Activated CD8-positive, alpha-beta T cell treated with anti-CD3 and anti-CD28 coated beads, Interleukin-2, amount 10 ng/mL, durations not matched to agents 7 days and 5 days (primary cell): Measurements from ENCODE around the gene CFAP45. TPM values are rescaled to one million over a fixed set of nuclear protein-coding genes. Genes with fewer than 3 reads are reported as not detected.
A peak's percentile ranks its signal among the peaks of the same experiment; 100 is the strongest.

Source experiments
- ATAC-seq: fragments of 150-1000 bp; cut with Tn5 transposase; one replicate; pipeline ENCODE4 v1.10.0; 2021; ENCODE audit warnings: moderate library complexity
- CTCF ChIA-PET: fragments of 350-600 bp; sonication (Branson Sonifier 250); formaldehyde crosslinking; loops from one replicate; lab custom pipeline; 2021; ENCODE audit warnings: antibody characterized with exemption; lab: Charles Lee
- POLR2A ChIA-PET: fragments of 350-600 bp; sonication (Branson Sonifier 250); formaldehyde crosslinking; loops from one replicate; lab custom pipeline; 2021; ENCODE audit warnings: antibody characterized with exemption; lab: Charles Lee
- DNase-seq: peaks from one replicate; pipeline ENCODE4 v3.0.0-alpha.2; 2020
- H3K27ac Mint-ChIP-seq: one replicate; pipeline ENCODE4 v1.8.0; 2021; ENCODE audit warnings: mild to moderate bottlenecking, mixed read lengths
- H3K27me3 Mint-ChIP-seq: one replicate; pipeline ENCODE4 v1.8.0; 2021; ENCODE audit warnings: low read depth, mixed read lengths
- H3K36me3 Mint-ChIP-seq: one replicate; pipeline ENCODE4 v1.8.0; 2021; ENCODE audit warnings: low read depth, mixed read lengths
- H3K4me1 Mint-ChIP-seq: one replicate; pipeline ENCODE4 v1.8.0; 2021; ENCODE audit warnings: low read depth, mixed read lengths
- H3K4me3 Mint-ChIP-seq: one replicate; pipeline ENCODE4 v1.8.0; 2021; ENCODE audit warnings: mild to moderate bottlenecking, mixed read lengths
- H3K9me3 Mint-ChIP-seq: one replicate; pipeline ENCODE4 v1.8.0; 2022; ENCODE audit warnings: mixed read lengths; ENCODE audit not compliant: insufficient read depth
- total RNA-seq, 2 experiments: library from RNA; stranded (reverse); gene quantifications; one replicate each; pipeline ENCODE4 v1.2.3, GENCODE V29; 2021

The CFAP45 gene
- total RNA-seq, 2 experiments from 2014 or later, result 0.34 to 0.79 TPM

- POLR2A ChIA-PET, result interaction anchor here (1.2 to 2.3 kb wide), 2 partner anchors 16 to 22 kb away, joined by 4 to 5 read pairs; partner anchors contain the start of gene TAGLN2
- no peak for ATAC-seq
- peaks cover 7% of the 10 kb centered on the region for H3K4me1 Mint-ChIP-seq
- CTCF ChIA-PET, result interaction anchor here (0.6 to 9.9 kb wide), 4 partner anchors 9 to 142 kb away, joined by 3 to 184 read pairs (median 3); no protein-coding TSS in a partner anchor
- DNase-seq, result no peak
- H3K9me3 Mint-ChIP-seq, result no peaks in the 10 kb centered on the region
- H3K36me3 Mint-ChIP-seq, result no peaks in the 10 kb centered on the region
- H3K27ac Mint-ChIP-seq, result no peak overlapping the region
- peaks cover 54% of the 10 kb centered on the region for H3K27me3 Mint-ChIP-seq
- no peak overlapping the region for H3K4me3 Mint-ChIP-seq
These were observed 41.9 kb upstream of the CFAP45 start for GRCh38 chr1:159941591-159942560.

- H3K36me3 Mint-ChIP-seq, result no peaks in the 10 kb centered on the region
- H3K27ac Mint-ChIP-seq, result no peak overlapping the region
- ChIA-PET POLR2A (interaction anchor here (1.2 to 2.3 kb wide), 2 partner anchors 16 to 21 kb away, joined by 4 to 5 read pairs; partner anchors contain the start of gene TAGLN2), CTCF (interaction anchor here (0.6 to 9.9 kb wide), 5 partner anchors 8 to 141 kb away, joined by 3 to 184 read pairs (median 3); no protein-coding TSS in a partner anchor)
- no peak overlapping the region for H3K4me3 Mint-ChIP-seq
- H3K27me3 Mint-ChIP-seq, result peaks cover 47% of the 10 kb centered on the region
- H3K9me3 Mint-ChIP-seq, result no peaks in the 10 kb centered on the region
- DNase-seq (no peak), ATAC-seq (no peak)
- peaks cover 9% of the 10 kb centered on the region for H3K4me1 Mint-ChIP-seq
These were observed 41.2 kb upstream of the CFAP45 start for GRCh38 chr1:159941141-159941540.

DNA sequence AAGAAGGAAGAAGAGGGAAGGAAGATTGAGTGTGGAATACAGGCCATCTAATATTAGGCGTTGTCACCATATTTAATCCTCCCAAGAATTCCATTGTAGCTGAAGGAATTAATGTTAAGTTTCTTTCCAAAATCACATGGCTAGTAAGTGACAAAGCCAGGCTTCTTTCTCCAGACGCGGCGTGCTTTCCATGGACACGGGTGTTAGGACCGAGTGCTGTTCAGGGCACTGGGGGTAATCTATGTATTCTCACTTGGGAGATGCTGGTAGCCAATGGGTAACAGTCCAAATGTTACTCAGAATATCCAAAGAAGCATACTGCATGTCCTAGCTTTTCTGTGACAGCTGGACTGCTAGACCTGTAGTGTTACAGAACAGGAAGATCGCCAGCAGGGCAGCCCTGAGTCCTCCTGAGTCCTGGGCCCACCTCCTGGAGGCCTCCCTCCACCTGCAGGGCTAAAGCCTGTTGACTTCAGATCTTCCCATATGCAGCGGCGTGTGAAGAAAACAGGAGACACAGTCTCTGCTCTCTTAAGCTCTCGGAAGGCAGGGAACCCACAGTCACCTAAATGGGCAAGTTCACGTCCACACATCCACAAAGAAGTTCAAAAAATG, 40.1 kb upstream of the CFAP45 start:
- H3K4me1 Mint-ChIP-seq, result peaks cover 6% of the 10 kb centered on the region
- no peak overlapping the region for H3K27ac Mint-ChIP-seq
- no peak for DNase-seq
- H3K36me3 Mint-ChIP-seq, result no peaks in the 10 kb centered on the region
- H3K9me3 Mint-ChIP-seq, result no peaks in the 10 kb centered on the region
- ATAC-seq, result no peak
- CTCF ChIA-PET, result interaction anchor here (1.0 to 9.9 kb wide), 9 partner anchors 7 to 159 kb away, joined by 3 to 184 read pairs (median 3); partner anchors contain the start of genes DUSP23 and TAGLN2
- peaks cover 48% of the 10 kb centered on the region for H3K27me3 Mint-ChIP-seq
- POLR2A ChIA-PET, result interaction anchor here (2.3 kb wide), 1 partner anchor 15 kb away, joined by 5 read pairs; the partner anchor contains the start of gene TAGLN2
- no peak overlapping the region for H3K4me3 Mint-ChIP-seq

DNA sequence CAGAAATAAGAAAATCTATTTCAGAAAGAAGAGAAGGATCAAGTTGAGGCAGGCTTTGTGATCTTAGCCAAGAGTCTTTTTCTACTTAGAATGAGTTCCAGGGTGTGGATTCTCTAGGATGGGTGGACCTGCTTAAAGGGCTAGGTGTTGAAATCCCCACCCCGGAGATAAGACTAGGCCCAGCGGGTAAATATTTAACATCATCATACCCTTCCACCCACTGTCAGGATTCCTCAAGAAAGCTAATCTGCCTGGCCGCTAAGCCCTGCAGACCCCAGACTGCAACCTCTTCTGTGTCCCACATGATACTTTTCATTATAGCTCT, 39.7 kb upstream of the CFAP45 start:
- CTCF ChIA-PET, result interaction anchor here (1.0 to 9.9 kb wide), 7 partner anchors 14 to 159 kb away, joined by 3 to 184 read pairs (median 3); partner anchors contain the start of genes DUSP23 and TAGLN2
- no peak overlapping the region for H3K27ac Mint-ChIP-seq
- no peak for DNase-seq
- no peaks in the 10 kb centered on the region for H3K9me3 Mint-ChIP-seq
- peaks cover 5% of the 10 kb centered on the region for H3K4me1 Mint-ChIP-seq
- POLR2A ChIA-PET, result interaction anchor here (2.3 to 3.5 kb wide), 2 partner anchors 14 to 15 kb away, joined by 5 to 21 read pairs; partner anchors contain the start of gene TAGLN2
- no peaks in the 10 kb centered on the region for H3K36me3 Mint-ChIP-seq
- no peak overlapping the region for H3K4me3 Mint-ChIP-seq
- ATAC-seq, result no peak
- H3K27me3 Mint-ChIP-seq, result peaks cover 46% of the 10 kb centered on the region

- DNase-seq (no peak), ATAC-seq (no peak)
- Mint-ChIP-seq H3K4me3 (no peak overlapping the region), H3K4me1 (peaks cover 5% of the 10 kb centered on the region), H3K36me3 (no peaks in the 10 kb centered on the region), H3K27ac (no peak overlapping the region), H3K27me3 (peaks cover 42% of the 10 kb centered on the region), H3K9me3 (no peaks in the 10 kb centered on the region)
- ChIA-PET CTCF (interaction anchor here (1.0 to 9.9 kb wide), 10 partner anchors 14 to 158 kb away, joined by 3 to 184 read pairs (median 4); partner anchors contain the start of genes DUSP23 and TAGLN2), POLR2A (interaction anchor here (3.5 kb wide), 1 partner anchor 15 kb away, joined by 21 read pairs; the partner anchor contains the start of gene TAGLN2)
These were observed 39.1 kb upstream of the CFAP45 start for GRCh38 chr1:159938905-159939677.

DNA sequence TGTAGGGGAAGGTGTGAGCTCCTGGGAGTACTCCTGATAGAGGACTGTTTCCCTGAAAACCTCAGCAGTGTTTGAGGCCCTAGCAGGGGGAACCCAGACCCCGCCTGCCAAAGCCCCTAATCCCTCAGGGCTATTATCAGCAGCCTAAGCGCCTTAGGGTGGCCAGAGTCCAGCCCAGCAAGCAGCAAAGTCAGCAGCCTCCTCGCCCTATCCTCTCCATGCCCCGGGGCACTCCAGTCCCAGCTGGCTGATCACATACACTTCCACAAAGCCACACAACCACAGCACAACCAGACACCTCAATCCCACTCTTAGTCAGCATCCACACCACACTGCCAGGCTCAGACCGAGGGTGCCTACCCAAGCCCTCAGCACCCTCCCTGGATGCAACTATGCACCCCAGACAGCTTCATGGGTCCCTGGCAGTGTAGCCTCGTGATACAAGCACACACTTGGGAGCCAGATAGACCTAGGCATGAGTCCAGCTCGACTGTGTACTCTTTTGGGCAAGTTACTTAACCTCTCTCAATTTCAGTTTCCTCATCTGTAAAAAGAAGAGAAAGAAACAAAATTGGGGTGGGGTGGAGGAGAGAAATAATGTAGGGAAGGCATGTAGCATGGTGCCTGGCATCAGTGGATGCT, 38.4 kb upstream of the CFAP45 start:
- ChIA-PET CTCF (interaction anchor here (1.0 to 9.9 kb wide), 9 partner anchors 8 to 147 kb away, joined by 3 to 184 read pairs (median 6); partner anchors contain the start of genes IGSF9 and TAGLN2), POLR2A (interaction anchor here (3.5 kb wide), 1 partner anchor 14 kb away, joined by 21 read pairs; the partner anchor contains the start of gene TAGLN2)
- ATAC-seq (peak; percentile 20), DNase-seq (no peak)
- Mint-ChIP-seq H3K4me3 (no peak overlapping the region), H3K27ac (no peak overlapping the region), H3K9me3 (no peaks in the 10 kb centered on the region), H3K4me1 (peaks cover 5% of the 10 kb centered on the region), H3K36me3 (no peaks in the 10 kb centered on the region), H3K27me3 (peaks cover 37% of the 10 kb centered on the region)

DNA sequence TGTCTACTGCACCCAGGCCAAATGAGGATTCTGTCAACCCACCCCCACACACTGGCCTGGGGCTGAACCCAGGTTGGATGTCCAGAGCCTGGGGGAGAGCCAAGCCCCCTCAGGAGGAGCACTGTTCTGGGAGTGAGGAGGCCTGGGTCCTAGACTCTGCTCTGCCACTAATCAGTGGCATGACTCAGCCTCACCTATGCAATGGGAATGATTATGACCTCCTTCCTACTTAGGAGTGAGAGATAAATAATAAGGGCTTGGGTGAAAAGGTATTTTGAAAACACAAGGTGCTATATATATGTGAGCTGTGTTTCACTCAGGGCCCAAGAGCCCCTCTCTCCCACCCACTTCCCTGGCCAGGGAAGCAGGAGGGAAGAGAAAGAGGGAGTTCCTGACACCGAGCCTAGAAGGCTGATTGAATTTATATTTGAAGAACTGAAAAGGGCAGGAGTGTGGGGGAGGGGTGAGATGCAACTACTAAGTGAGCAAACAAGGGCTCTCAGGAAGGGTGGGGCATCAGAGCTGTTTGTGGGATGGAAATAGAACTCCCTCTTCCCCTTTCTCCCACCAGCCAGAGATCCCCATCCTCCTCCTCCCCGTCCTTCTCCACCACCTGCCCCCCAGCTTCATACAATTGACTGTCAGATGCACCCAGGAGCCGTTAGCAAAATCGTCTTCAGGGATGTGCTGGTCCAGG, 37.2 kb upstream of the CFAP45 start:
- Mint-ChIP-seq H3K9me3 (no peaks in the 10 kb centered on the region), H3K27me3 (peaks cover 29% of the 10 kb centered on the region), H3K27ac (no peak overlapping the region), H3K4me3 (no peak overlapping the region), H3K4me1 (peaks cover 5% of the 10 kb centered on the region), H3K36me3 (no peaks in the 10 kb centered on the region)
- DNase-seq, result no peak
- ChIA-PET CTCF (interaction anchor here (0.6 to 9.9 kb wide), 10 partner anchors 9 to 148 kb away, joined by 3 to 184 read pairs (median 7); partner anchors contain the start of genes IGSF9 and TAGLN2), POLR2A (interaction anchor here (3.5 kb wide), 1 partner anchor 13 kb away, joined by 21 read pairs; the partner anchor contains the start of gene TAGLN2)
- ATAC-seq, result no peak

DNA sequence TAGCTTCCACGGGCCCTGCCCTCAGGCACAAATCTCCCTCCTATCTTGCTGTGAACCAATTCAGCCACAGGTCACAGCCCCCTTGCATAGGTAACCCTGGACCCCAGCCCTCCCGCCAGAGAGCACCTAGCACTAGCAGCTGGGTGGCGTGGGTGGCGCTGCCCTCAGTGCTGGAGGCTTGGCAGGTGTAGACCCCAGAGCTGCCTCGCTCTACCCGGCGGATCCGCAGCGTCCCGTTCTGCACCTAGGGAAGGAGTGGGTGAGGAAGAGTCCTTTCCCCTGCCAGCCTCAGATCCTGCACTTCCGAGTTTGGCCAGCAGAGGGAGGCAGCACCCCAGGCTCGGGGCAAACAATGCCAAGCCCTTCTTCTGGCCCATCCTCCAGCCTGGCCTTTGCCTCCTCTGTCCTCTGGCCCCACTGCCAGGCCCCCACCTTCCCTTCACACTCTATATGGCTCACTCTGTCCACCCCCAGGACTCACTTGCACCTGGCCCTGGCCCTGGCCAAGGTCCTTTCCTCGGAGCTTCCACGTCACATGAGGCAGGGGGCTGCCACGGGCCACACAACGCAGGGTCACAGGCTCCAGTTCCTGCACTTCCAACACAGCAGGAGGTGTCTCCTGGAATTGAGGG, 36.4 kb upstream of the CFAP45 start:
- H3K27ac Mint-ChIP-seq, result no peak overlapping the region
- ChIA-PET CTCF (interaction anchor here (0.6 to 9.9 kb wide), 10 partner anchors 10 to 149 kb away, joined by 3 to 184 read pairs (median 5); partner anchors contain the start of genes IGSF9 and TAGLN2), POLR2A (interaction anchor here (3.5 kb wide), 1 partner anchor 12 kb away, joined by 21 read pairs; the partner anchor contains the start of gene TAGLN2)
- ATAC-seq (peak; percentile 81), DNase-seq (peak; percentile 83)
- H3K27me3 Mint-ChIP-seq, result peaks cover 29% of the 10 kb centered on the region
- no peaks in the 10 kb centered on the region for H3K36me3 Mint-ChIP-seq
- no peak overlapping the region for H3K4me3 Mint-ChIP-seq
- H3K9me3 Mint-ChIP-seq, result no peaks in the 10 kb centered on the region
- H3K4me1 Mint-ChIP-seq, result peaks cover 5% of the 10 kb centered on the region

- no peaks in the 10 kb centered on the region for H3K36me3 Mint-ChIP-seq
- ChIA-PET POLR2A (interaction anchor here (0.8 to 3.5 kb wide), 2 partner anchors 11 to 12 kb away, joined by 3 to 21 read pairs; partner anchors contain the start of gene TAGLN2), CTCF (interaction anchor here (0.7 to 9.9 kb wide), 8 partner anchors 10 to 149 kb away, joined by 3 to 184 read pairs (median 8); partner anchors contain the start of genes IGSF9 and TAGLN2)
- ATAC-seq (no peak), DNase-seq (no peak)
- H3K27ac Mint-ChIP-seq, result no peak overlapping the region
- H3K9me3 Mint-ChIP-seq, result no peaks in the 10 kb centered on the region
- H3K4me3 Mint-ChIP-seq, result no peak overlapping the region
- H3K27me3 Mint-ChIP-seq, result peaks cover 26% of the 10 kb centered on the region
- peaks cover 5% of the 10 kb centered on the region for H3K4me1 Mint-ChIP-seq
These were observed 35.8 kb upstream of the CFAP45 start for GRCh38 chr1:159935719-159936272.
